ENCODE results near the gene PEPD.

DNA sequence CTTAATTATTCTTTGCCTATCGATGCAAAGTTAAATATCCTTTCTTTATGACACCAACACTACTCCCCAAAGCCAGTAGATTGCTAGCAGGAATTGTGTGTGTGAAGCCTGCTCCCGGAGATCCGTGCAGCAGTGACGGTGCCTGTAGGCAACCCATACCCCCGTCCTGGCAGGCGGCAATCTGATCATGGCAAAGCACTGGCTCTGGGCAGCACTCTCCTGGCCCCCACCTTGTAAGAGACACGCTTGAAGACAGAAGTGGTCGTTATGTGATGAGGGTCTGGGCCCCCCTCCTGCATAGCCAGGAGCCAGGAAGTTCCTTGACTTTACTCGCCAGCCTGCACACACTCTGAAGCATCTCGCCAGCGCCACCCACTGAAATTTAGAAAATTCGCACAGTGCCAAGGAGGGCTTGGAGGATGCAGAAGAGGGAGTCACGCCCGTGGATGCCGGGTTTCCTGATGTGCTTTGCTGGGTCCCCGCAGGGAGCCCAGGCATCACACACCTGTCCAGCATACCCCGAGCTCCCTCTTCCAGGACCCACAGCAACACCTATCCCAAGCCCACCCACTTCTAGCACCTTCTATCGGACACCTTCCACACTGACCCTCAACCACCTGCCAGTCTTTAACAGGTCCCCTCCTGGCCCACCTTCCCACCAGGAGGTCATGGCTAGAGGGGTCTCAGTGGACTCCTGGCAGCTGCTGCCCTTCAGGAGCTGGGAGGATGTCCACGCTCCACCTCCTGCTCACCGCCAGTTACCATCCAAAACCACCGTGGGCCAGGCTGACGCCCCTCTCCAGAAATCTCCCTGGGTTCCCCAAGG, 93.6 kb downstream of the PEPD start:
- TF ChIP-seq CTCF (IDR thresholded peaks at IDR 0.05) (no peak), POLR2A (IDR thresholded peaks at IDR 0.05) (no peak)

Data from esophagus squamous epithelium (tissue), 4 donors.